ENCODE measurements around the gene USP25. TPM values are rescaled to one million over a fixed set of nuclear protein-coding genes. Genes with fewer than 3 reads are reported as not detected.

Gene USP25
- polyA plus RNA-seq, 1 donor (not counting 4 experiments of a cell fraction or from before 2014, with no cell fraction given): 17.8 TPM

GRCh38 chr21:15763359-15763758 is 33.6 kb downstream of the USP25 start:
- Histone ChIP-seq H3K9me1 (ENCODE audit: control insufficient read depth, extremely low read depth, insufficient read depth, low read length) (no peaks in the 10 kb centered on the region), H3K4me2 (ENCODE audit: control insufficient read depth, extremely low read depth, insufficient read depth, low read depth, low read length) (no peak overlapping the region), H3K4me1 (ENCODE audit: control insufficient read depth, extremely low read depth, insufficient read depth, low read length) (peaks cover 5% of the 10 kb centered on the region), H2AFZ (ENCODE audit: control insufficient read depth, low read length) (no peak overlapping the region), H3K27ac (ENCODE audit: control insufficient read depth, insufficient read depth, low read length) (no peak overlapping the region), H4K20me1 (ENCODE audit: control insufficient read depth, extremely low read depth, insufficient read depth, low read length) (no peaks in the 10 kb centered on the region), H3K36me3 (ENCODE audit: control insufficient read depth in 2 of 2, extremely low read depth in 1 of 2, insufficient read depth in 2 of 2, low read length in 2 of 2) (no peaks in the 10 kb centered on the region), H3K9ac (ENCODE audit: control insufficient read depth, extremely low read depth, insufficient read depth, low read length) (no peak overlapping the region), H3K4me3 (ENCODE audit: control insufficient read depth in 2 of 3, extremely low read depth in 1 of 3, insufficient read depth in 2 of 3, low read depth in 1 of 3, low read length in 3 of 3) (no peak overlapping the region), H3K9me3 (ENCODE audit: control insufficient read depth, low read depth, low read length) (no peaks in the 10 kb centered on the region), H3K27me3 (ENCODE audit: control insufficient read depth, extremely low read depth, insufficient read depth, low read length) (no peaks in the 10 kb centered on the region), H3K79me2 (ENCODE audit: control insufficient read depth, insufficient read depth, low read length) (peaks cover 29% of the 10 kb centered on the region)
- TF ChIP-seq EZH2 (IDR thresholded peaks at IDR 0.05; ENCODE audit: low read length): no peak
- TF ChIP-seq CTCF (optimal IDR thresholded peaks at IDR 0.05 in 1 of 3, IDR thresholded peaks at IDR 0.05 in 1 of 3, conservative IDR thresholded peaks at IDR 0.05 in 1 of 3; ENCODE audit: extremely low read depth in 1 of 3, insufficient read depth in 2 of 3, low read length in 3 of 3): no peak
- DNase-seq (ENCODE audit: low read depth, low spot score): no peak
- no peak for FAIRE-seq
- dilution Hi-C loops (cut with MboI; ENCODE audit: extremely low pct_ligation_motif_present, low sequenced_read_pairs): no loop called here

- Histone ChIP-seq H3K9me1 (ENCODE audit: control insufficient read depth, extremely low read depth, insufficient read depth, low read length) (no peaks in the 10 kb centered on the region), H3K9me3 (ENCODE audit: control insufficient read depth, low read depth, low read length) (no peaks in the 10 kb centered on the region), H3K4me3 (ENCODE audit: control insufficient read depth in 2 of 3, extremely low read depth in 1 of 3, insufficient read depth in 2 of 3, low read depth in 1 of 3, low read length in 3 of 3) (no peak overlapping the region), H3K27ac (ENCODE audit: control insufficient read depth, insufficient read depth, low read length) (no peak overlapping the region), H4K20me1 (ENCODE audit: control insufficient read depth, extremely low read depth, insufficient read depth, low read length) (no peaks in the 10 kb centered on the region), H3K27me3 (ENCODE audit: control insufficient read depth, extremely low read depth, insufficient read depth, low read length) (no peaks in the 10 kb centered on the region), H3K4me2 (ENCODE audit: control insufficient read depth, extremely low read depth, insufficient read depth, low read depth, low read length) (no peak overlapping the region), H3K79me2 (ENCODE audit: control insufficient read depth, insufficient read depth, low read length) (peaks cover 20% of the 10 kb centered on the region), H3K36me3 (ENCODE audit: control insufficient read depth in 2 of 2, extremely low read depth in 1 of 2, insufficient read depth in 2 of 2, low read length in 2 of 2) (no peaks in the 10 kb centered on the region), H2AFZ (ENCODE audit: control insufficient read depth, low read length) (no peak overlapping the region), H3K4me1 (ENCODE audit: control insufficient read depth, extremely low read depth, insufficient read depth, low read length) (peaks cover 16% of the 10 kb centered on the region), H3K9ac (ENCODE audit: control insufficient read depth, extremely low read depth, insufficient read depth, low read length) (no peak overlapping the region)
- FAIRE-seq (no peak), DNase-seq (ENCODE audit: low read depth, low spot score) (no peak)
- dilution Hi-C loops (cut with MboI; ENCODE audit: extremely low pct_ligation_motif_present, low sequenced_read_pairs): no loop called here
- TF ChIP-seq CTCF (optimal IDR thresholded peaks at IDR 0.05 in 1 of 3, IDR thresholded peaks at IDR 0.05 in 1 of 3, conservative IDR thresholded peaks at IDR 0.05 in 1 of 3; ENCODE audit: extremely low read depth in 1 of 3, insufficient read depth in 2 of 3, low read length in 3 of 3) (no peak), EZH2 (IDR thresholded peaks at IDR 0.05; ENCODE audit: low read length) (no peak)
Observed at GRCh38 chr21:15764878-15765277, 35.1 kb downstream of the USP25 start.
